Measurements from ENCODE around the gene CITED2.

CITED2 gene

DNA sequence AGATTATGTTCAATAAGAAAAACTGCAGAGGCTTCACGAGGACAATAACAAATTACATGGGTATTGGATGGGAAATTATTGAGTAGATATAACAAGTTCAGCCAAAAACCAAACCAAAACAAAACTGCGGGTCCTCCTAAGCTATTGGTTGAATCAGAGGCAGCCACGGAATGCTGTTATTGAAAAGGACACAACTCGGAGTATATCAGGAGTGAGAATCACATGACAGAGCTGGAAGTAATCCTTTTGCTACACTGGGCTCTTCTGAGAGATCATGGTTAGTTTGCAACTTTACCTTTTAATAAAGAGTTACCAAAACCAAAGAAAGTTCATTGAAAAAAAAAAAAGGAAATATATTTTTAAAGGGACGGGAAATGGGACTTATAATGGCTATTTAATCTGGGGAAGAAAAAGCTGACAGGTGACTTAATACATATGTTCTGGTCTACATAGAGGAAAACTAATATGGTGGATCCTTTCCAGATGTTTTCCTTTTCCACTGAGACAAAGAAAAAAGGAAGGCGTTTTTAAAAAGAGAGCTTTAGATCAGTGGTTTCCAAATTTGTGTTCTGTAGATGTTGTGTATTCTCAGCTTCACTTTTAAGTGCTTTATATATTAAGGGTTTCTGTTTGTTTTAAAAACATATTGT is 6.9 kb upstream of the CITED2 start:
- no peak for DNase-seq

DNA sequence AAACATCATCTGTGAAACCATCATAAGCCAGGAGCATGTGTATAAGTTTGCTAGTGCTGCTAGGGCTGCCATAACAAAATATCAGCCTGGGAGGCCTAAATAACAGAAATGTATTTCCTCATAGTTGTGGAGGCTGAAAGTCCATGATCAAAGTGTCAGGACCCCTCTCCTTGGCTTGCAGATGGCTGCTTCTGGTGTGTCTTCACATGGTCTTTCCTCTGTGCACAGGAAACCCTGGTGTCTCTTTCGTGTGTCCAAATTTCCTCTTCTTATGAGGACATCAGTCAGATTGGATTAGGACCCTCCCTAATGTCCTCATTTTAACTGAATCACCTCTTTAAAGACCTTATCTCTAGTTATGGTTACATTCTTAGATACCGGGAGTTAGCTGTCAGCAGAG is 6.2 kb upstream of the CITED2 start:
- no peak for DNase-seq

DNA sequence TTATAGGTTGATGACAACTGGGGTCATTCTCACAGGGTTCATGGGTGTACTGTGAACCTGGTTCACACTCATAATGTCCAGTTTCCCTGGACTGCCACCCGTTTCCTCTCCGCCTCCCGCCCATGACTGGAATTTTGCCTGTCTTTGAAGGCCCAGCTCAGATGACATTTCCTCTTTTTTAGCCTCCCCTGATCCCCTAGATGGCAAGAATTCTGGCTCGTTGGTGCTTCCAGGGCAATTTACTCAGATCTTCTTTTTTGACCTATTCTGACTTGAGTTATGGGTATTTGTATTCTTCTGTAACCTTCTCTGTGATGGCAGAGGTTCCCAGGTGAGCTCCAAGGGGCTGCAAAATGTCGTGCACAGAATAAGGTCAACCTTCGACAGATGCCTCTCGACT is 5.7 kb upstream of the CITED2 start:
- DNase-seq = no peak

DNA sequence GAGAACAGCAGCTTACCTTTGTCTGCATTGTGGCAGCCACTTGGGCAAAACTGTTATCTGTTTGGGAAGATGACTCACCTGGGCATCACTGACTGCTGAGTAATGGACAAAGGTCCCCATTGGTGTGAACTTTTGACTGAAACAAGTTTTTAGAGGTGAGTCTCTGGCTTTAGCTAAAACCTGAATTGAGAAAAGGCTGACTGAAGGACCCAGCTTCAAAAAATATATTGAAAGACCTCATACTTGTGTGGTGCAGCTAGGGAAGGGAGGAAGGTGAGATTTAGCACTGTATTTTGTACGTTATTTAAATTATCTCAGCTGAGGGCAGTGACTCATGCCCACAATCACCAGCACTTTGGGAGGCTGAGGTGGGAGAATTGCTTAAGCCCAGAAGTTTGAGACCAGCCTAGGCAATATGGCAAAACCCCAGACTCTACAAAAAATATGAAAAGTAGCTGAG is 4.5 kb upstream of the CITED2 start:
- DNase-seq = peak; percentile 31

DNA sequence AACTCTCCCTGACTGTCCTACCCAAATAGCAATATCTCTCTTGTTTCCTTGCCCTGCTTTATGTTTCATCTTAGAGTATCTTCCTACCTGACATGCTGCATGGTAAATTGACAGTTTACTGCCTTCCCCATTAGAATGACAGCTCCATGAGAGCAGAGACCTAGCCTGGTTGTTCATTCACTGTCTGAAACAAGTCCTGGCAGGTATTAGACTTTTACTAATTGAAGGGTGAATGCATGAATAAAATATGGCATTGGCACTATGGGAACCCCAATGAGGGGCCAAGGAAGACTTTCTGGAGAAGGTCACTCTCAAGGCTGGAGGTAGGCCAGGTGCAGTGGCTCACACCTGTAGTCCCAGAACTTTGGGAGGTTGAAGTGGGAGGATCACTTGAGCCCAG is 3.8 kb upstream of the CITED2 start:
- DNase-seq = no peak

DNA sequence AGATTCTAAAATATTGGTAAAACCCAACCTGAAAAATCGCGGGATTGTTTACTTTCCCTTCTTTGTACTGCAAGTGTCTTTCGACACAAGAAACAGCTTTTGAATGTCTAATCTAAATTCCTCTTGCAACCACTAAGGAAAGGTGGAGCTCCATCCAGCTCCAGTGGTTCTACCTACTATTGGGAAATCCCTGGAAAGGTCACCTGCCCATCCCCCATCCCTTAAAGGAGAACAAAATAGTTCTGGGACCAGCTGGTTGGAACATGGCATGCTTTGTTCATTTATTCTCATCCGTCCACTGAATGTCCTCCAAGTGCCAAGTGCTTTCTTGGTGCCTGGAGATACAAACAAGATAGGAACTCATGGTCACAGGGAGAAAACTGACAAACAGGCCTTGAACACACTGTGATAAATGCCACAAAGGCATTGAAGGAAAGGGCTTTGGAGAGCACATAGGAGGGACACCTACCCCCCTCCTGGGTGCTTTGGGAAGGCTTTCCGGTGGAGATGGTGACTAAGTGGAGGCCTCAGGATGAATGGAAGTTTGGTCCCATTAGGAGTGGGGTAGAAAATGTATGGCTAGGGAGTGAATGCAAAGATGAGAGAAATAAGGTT is 2.3 kb upstream of the CITED2 start:
- peak; percentile 63 for DNase-seq

DNA sequence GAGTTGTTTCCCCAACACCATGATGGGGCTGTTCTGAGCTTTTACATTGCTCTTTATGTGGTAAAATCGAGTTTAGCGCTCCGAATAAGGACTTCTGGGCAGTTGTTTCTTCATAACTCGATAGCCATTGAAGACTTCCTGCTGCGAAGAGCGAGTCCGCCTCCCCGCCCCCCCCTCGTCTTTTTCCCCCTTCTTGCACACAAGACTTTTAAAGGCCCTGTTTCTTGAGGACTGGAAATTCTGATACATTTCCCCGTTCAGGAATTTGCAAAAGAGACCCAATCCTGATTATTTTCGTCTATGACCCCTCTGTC is 1.5 kb upstream of the CITED2 start:
- peak; percentile 55 for DNase-seq

DNA sequence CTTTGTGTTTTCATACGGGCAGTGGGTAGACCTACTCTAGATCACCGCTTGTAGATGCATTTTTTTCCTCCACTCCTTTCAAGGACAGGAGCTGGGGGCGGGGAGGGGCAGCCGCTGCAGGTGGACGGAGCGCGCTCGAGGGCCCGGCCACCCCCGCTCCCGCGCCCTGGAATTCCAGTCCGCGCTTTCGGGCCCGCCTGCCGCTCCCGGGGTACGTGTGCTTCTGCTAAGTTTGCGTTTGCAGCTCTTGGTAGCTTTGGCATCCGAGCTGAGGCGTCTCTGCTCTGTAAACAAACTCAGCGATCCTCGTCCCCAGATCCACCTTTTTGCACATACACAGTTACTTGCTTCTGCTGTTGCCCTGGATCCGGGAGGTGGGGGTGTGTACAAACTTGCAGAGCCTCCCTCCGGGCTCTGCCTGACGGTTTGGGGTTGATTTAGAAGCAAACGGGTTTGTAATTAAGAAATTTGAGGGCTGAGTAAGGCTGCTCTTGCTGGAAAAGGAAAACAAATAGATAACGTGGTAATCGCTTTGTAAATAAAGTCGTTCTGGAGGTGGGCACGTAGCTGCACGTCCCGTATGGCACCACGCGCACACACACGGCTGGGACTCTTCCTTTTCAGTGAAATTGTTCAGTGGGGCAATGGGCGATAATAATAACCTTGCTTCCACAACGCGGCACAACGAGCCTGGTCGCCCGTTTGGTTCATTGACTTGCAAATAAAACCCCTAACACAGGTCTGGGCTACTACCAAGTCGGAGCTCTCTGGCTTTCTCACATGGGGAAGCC is 973 bp upstream of the CITED2 start:
- DNase-seq = peak; percentile 97

DNA sequence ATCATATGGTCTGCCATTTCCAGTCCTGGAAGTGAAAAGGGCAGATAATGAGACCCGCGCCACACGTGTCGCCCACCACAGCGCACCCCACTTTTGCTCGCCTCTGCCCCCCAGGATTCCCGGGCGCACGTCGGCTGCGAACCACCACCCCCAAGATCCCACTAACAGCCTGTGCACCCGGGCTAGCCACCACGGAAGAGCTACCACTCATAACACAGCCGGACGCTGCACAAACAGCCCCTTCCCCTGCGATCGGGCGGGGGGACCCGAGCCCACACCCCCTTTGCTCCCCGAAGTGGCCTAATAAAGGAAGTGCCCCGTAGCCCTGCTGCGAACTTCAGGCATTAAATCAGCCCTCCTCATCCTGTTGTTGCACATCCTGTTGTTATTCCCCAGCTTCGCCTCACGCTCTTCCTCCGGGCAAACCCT is 506 bp downstream of the CITED2 start:
- no peak for DNase-seq

DNA sequence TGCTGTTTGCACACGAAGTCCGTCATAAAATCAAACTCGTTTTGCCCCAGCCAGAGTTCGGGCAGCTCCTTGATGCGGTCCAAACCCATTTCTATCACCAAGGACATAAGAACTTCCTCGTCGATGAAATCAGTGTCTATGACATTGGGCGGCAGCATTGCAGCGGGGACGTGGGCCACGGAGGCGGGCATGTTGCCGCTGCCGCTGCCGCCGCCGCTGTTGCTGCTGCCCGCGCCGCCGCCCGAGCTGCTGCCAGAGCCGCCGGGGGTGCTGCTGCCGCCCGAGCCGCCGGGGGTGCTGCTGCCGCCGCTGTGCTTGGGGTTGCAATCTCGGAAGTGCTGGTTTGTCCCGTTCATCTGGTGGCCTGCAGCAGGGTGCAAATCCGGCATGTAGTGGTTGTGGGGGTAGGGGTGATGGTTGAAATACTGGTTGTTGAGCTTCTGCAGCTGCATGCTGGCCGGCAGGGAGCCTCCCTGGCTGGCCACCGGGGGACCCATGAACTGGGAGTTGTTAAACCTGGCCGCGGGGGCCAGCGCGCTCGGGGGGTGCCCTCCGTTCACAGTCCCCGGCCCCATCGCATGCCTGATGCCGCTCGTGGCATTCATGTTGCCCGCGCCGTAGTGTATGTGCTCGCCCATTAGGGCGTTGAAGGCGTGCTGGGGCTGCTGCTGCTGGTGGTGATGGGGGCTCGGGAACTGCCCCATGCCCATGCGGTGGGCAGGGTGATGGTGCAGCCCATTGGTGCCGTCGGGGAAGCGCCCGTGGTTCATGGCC is 1.1 kb downstream of the CITED2 start:
- DNase-seq = peak; percentile 58

DNA sequence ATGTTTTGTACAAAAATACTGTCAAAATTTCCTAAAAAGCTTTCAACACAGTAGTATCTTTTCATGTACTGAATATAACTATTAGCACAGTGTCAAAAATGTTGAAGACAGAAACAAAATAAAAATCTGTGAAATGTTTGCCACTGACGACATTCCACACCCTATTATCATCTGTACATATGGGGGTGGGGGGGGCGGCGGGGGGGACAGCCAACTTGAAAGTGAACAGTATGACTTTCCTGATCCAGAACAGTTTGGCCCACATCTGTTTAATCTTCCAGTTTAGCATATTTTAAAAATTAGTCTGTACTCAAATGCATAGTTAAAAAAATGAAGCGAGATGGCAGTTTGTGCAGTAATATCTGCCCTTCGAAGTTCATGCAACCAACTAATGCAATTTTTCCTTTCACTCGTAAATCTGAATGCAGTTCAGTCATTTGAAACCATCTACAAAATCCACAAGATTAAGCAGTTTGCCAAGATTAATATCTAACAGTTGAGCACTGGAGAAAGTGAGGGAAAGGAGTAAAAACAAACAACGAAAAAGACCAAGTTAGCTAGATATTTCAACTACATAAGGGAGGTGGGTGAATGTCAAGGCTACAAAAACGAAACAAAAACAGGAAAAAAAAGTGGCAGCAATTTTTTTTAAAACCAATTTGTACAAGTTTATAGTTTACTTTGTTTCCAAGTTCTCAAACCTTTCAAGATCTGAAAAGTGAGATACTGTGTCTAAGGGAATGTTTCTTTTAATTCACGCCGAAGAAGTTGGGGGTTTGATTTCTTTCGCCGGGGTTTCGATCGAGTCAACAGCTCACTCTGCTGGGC is 1.9 kb downstream of the CITED2 start:
- peak; percentile 24 for DNase-seq

DNA sequence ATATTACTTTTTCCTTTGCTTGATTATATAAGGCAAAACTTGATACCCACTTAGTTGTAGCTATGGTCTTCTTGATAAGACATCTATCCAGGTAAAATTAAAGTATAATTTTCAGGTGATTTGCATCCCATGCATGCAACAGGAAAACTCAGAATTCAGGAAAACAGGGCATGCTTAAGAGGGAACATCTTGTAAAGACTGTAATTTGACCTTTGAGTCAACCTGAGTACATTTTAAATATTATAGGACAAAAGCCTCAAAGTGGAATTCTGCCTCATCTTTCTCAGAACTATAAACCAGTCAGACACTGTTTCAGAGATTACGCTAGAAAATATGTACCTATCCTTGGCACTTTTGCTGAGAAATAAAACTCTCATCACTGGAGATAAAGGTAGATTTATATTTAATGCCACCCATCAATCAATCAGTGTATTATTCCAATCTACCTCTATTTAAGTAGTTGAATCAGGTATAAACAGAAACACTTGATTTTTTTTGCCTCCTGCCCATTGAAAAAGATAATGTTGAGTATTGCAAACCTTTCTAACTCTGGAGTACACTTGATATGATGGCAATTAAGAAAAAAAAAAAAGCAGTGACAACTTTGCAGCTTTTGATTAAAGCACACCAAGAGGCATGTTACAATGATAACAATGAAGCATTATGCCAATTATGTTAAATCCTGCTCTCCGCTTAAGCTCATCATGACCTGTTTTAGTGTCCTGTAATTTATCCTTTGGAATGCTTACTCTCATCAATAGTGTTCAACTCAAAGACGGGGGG is 2.8 kb downstream of the CITED2 start:
- no peak for DNase-seq

DNA sequence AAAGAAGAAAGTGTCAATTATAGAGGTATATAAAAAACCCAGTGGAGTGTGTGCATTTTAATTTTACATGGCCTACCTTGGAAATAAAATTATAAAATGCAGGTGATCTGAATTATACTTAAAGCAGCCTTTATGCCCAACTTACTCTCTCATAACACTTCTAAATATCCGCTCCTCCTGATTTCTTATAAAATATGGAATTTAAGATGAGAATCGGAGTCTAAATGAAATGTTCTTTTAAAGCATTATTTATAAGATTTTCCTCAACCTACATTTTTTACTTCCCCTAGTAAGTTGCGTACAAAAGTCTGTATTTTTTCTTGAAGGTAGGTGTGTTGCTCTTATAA is 3.5 kb downstream of the CITED2 start:
- DNase-seq = no peak

DNA sequence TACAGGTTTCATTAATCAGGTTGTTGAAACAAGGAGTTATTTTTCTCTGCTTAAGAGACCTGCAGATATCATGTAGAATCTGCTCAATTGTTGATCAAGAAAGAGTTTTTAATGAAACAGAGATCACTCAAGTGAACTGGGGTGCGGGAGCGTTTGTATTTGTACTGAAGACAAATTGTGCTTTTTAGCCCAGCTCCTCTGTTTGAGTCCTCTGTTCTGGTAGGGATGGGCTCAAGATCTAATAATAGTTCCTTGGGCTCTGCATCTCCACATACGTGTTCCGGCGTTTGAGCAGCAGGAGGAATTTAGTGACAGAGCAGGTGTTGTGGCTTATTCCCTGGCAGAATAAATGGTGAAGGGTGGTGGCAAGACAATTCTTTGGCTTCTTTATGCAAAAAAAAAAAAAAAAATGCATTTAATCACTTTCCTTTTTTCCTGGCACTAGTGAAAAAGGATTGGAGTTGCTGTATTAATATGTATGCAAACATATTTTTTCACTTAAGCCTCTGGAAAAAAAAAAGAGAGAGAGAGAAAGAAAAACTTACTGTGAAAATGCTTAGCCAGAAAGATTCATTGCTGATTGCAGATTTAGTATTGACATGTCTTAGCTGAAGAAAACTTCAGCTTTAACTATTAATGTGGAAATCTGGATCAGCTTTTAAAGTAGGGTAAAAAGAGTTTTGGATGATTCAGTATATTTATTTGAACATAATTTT is 4.0 kb downstream of the CITED2 start:
- DNase-seq = peak; percentile 82

DNA sequence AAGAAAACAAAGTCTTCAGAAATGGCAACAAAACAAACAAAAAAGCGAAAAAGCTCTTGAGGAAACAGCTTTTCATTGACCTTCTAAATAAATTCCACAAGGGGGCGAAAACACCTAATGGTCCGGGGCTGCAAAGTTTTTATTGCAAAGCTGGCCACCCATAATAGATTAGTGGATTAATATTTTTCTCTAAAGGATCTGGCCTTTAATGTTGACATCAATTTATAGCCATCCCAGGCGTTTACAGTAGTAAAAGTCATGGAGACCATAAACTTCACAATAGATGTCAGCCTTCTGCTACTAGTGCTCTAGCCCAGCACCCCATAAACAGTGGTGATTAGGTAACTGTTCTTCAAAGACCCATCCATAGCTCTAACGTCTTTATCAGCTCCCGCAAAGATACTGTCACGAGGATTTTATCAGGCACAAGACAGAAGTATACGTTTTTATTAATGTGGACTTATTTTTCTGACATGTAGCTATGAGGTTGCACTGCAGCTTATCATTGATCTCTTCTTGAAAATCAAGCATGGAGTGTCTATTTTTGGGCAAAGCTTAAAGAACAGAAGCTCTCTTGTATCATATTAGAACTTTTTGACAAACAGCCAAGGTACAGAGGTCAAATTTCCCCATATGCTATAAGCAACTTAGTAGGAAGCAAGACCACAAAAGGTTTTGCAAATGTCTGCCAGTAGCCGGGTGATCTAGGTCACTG is 4.7 kb downstream of the CITED2 start:
- DNase-seq = peak; percentile 89

DNA sequence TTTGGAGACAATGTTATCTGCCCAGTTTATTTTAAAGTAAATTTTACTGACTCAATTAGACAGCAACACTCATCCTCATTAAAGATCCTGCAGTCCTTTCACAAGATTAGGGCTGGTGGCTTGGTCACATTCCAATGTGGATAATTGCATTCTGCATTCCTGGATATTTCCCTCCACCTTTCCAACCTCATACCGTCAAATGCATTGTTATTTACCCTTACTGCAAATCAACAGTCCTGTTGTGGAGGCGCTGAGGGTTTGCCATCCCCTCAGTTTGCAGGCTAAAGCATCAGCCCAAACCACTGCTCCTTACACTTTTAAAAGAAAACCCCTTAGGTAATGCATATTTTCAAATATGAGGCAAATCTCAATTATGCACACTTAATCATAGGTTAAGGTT is 5.4 kb downstream of the CITED2 start:
- peak; percentile 23 for DNase-seq

DNA sequence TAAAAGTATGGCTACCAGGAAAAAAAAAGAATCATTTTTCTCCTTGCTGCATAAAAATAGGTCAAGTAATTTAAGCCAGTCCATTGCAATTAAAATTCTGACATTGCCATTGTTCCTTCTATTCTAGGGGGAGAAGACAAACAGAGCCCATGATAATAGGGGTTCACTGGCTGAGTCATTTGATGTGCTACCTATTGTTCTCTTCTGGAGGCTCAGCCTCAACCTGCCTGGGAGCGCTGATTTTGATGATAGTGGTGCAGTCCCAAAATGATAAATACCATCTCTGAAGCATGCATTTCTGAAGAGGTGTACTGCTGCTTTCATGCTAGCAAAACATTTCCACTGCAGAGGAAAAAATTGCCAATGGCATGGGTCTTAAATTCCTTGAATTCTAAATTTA is 5.8 kb downstream of the CITED2 start:
- no peak for DNase-seq

DNA sequence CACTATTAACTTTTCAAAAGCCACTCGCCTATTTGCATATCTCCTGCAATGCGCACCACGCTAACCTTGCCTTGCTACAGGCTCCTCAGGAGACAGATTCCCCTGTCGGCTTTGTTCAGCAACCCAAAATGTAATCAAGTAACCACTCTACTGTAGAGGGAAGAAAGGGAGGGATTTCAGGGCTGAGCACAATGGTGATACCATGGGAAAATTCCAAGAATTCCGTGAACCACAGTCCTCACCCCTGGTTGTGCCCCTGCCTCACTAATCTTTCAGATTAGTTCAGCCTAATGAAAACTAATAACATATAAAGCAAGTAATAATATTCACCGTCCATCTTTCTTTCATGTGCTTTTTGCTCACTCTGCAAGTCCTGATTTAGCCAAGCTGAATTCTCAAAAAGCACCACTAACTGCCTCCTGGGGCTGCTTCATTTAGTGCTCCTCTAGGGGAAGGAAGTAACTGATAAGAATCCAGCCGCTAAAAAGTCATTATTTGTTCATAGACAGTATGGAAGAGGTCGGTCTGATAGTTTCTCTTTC is 6.6 kb downstream of the CITED2 start:
- peak; percentile 17 for DNase-seq

DNA sequence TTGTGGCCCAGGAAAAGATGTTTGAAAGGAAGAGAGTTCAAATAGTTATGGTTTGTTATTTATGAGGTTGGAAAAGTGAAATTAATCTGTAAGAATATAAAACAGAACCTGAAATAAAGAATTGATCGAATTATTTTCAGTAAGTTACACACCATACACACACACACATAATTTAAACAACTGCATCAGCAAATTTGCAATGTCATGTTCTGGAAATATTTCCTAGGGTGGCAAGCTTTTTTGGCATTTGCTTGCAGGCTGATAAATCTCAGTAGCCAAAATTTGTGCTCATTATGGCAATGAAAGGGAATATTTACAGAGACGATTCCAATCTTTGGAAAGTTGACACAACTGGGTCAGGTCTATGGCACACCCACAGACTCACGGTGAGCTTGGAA is 9.5 kb downstream of the CITED2 start:
- no peak for DNase-seq

DNA sequence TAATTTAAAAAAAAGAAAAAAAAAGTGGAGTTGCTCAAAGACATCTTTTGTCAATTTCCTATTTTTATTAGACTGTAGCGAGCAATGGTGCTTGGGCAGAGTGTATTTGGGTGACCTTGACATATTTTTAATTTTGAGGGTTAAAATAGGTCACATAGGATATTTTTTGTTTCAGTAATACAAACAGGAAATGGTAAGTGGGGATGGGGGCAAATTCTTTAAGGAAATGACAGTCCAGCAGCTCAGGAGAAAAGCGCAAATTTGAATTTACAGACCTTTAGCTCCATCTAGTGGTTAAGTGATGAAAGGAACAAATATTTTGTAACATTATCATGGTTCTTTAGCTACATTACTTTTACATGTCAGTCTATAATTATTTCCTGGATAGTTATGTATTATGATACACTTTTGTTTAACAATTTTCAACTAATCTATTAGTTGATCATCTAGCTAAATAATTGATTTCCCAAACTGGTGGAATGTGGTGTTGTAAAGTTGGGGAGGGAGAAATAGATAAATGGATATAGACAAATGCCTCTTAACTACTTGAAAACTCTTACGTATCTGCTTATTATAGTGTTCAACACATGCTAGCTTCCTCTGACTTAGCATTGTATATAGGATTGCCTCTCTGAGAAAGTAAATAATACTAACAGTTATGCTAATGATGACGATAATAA is 10.0 kb downstream of the CITED2 start:
- DNase-seq = peak; percentile 68

All from fibroblast of upper back skin (primary cell).